Measurements from ENCODE around the gene LACTBL1.

LACTBL1 gene

DNA sequence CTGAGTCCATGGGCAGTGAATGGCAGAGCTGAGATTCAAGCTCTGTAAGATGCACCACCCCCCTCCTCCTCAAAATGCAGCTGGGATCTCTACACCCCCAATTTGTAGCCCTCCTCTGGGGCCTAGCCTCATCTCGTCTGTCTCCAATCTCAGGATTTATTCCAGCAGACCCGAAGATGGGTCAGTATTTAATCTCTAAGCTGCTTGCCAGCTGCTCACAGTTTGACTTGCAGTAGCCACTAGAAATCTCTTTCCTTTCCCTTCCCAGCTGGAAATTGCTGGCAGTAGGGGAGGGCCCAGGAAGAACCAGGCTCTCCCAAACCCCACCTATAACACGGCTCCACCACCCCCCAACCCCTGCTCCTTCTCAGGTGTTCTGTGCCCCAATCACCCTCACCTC, 1.5 kb downstream of the LACTBL1 start:
- Histone ChIP-seq H3K9me3 (no peaks in the 10 kb centered on the region; the same call in 1 of the 2 replicates), H3K4me1 (no peaks in the 10 kb centered on the region), H3K4me3 (no peak overlapping the region), H3K36me3 (replicated peaks) (no peaks in the 10 kb centered on the region), H3K27me3 (ENCODE audit: low read depth) (peaks cover 26% of the 10 kb centered on the region)
- no peak for DNase-seq (ENCODE audit: low spot score in 2 of 2)
- in situ Hi-C loops (cut with MboI; ENCODE audit: low sequenced_read_pairs): loop anchor here (10.0 kb wide), 1 partner anchor 114 kb away; no protein-coding TSS in a partner anchor

DNA sequence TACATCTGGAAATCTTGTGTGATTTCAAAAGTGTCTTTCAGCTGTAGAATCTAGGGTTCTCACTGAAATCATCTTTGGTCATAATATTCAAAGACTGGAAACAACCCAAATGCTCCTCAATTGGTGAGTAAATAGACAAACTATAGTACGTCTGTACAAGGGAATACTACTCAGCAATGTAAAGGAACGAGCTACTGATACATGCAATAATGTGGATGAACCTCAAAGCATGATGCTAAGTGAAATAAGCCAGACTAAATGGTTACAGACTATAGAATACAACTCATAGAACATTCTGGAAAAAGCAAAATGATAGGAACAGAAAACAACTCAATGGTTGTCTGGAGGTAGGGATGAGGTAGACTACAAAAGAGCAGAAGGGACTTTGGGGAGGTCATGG, 2.6 kb downstream of the LACTBL1 start:
- Histone ChIP-seq H3K9me3 (no peaks in the 10 kb centered on the region; the same call in 1 of the 2 replicates), H3K36me3 (replicated peaks) (no peaks in the 10 kb centered on the region), H3K4me3 (no peak overlapping the region), H3K4me1 (no peaks in the 10 kb centered on the region), H3K27me3 (ENCODE audit: low read depth) (peaks cover 26% of the 10 kb centered on the region)
- DNase-seq (ENCODE audit: low spot score in 2 of 2): no peak
- in situ Hi-C loops (cut with MboI; ENCODE audit: low sequenced_read_pairs): loop anchor here (10.0 kb wide), 1 partner anchor 115 kb away; no protein-coding TSS in a partner anchor

GRCh38 chr1:22969304-22969709, 3.4 kb downstream of the LACTBL1 start:
- Histone ChIP-seq H3K4me3 (no peak overlapping the region), H3K27me3 (ENCODE audit: low read depth) (peaks cover 26% of the 10 kb centered on the region), H3K36me3 (replicated peaks) (no peaks in the 10 kb centered on the region), H3K4me1 (no peaks in the 10 kb centered on the region), H3K9me3 (no peaks in the 10 kb centered on the region; the same call in 1 of the 2 replicates)
- in situ Hi-C loops (cut with MboI; ENCODE audit: low sequenced_read_pairs): no loop called here
- DNase-seq (ENCODE audit: low spot score in 2 of 2): no peak

- Histone ChIP-seq H3K9me3 (no peaks in the 10 kb centered on the region; the same call in 1 of the 2 replicates), H3K4me3 (no peak overlapping the region), H3K4me1 (no peaks in the 10 kb centered on the region), H3K36me3 (replicated peaks) (no peaks in the 10 kb centered on the region), H3K27me3 (ENCODE audit: low read depth) (peaks cover 26% of the 10 kb centered on the region)
- in situ Hi-C loops (cut with MboI; ENCODE audit: low sequenced_read_pairs): no loop called here
- no peak for DNase-seq (ENCODE audit: low spot score in 2 of 2)
These were observed 4.8 kb downstream of the LACTBL1 start for GRCh38 chr1:22967833-22968232.

DNA sequence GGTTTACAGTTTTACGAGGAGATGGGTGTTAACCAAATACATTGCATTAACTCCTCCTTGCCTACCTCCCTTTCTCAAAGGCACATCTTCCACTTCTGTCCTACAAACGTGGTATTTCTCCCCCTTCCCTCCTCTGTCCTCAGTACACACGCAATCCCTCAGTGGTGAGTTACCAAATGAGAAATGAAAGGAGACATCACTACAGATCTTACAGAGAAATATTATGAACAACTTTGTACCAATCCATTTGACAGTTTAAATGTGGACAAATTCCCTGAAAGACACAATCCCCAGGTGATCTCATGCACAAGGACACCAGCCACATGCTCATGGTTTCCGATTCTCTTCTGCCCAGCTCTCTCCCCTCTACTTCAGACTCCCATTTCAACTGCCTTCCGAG, 6.4 kb downstream of the LACTBL1 start:
- Histone ChIP-seq H3K27me3 (ENCODE audit: low read depth) (peaks cover 26% of the 10 kb centered on the region), H3K4me3 (no peak overlapping the region), H3K4me1 (no peaks in the 10 kb centered on the region), H3K36me3 (replicated peaks) (no peaks in the 10 kb centered on the region), H3K9me3 (no peaks in the 10 kb centered on the region; the same call in 1 of the 2 replicates)
- in situ Hi-C loops (cut with MboI; ENCODE audit: low sequenced_read_pairs): no loop called here
- no peak for DNase-seq (ENCODE audit: low spot score in 2 of 2)

GRCh38 chr1:22963044-22963677, 9.5 kb downstream of the LACTBL1 start:
- Histone ChIP-seq H3K4me3 (no peak overlapping the region), H3K4me1 (no peaks in the 10 kb centered on the region), H3K36me3 (replicated peaks) (no peaks in the 10 kb centered on the region), H3K9me3 (no peaks in the 10 kb centered on the region; the same call in 1 of the 2 replicates), H3K27me3 (ENCODE audit: low read depth) (peaks cover 5% of the 10 kb centered on the region)
- in situ Hi-C loops (cut with MboI; ENCODE audit: low sequenced_read_pairs): no loop called here
- DNase-seq (ENCODE audit: low spot score in 2 of 2): no peak

DNA sequence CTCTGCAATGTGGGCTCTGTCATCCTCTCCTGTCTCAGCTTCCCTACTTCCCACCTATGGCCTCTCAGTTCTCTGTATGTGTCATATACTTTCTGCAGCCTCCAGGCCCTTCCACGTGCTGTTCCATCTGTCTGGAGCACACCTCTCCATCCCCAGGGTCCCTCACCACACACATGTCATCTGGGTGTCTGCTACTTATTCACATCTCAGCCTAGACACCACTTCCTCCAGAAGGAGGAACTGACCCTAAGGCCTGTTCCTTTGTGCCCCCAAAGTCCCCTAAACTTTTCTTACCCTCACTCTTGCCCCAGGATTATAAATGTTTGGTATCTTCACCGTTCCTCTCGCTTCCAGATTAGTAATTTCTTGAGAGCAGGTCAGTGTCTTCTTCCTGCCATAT, 10.1 kb downstream of the LACTBL1 start:
- no peaks in the 10 kb centered on the region for H3K36me3 ChIP-seq (replicated peaks)
- no peaks in the 10 kb centered on the region; the same call in 1 of the 2 replicates for H3K9me3 ChIP-seq

DNA sequence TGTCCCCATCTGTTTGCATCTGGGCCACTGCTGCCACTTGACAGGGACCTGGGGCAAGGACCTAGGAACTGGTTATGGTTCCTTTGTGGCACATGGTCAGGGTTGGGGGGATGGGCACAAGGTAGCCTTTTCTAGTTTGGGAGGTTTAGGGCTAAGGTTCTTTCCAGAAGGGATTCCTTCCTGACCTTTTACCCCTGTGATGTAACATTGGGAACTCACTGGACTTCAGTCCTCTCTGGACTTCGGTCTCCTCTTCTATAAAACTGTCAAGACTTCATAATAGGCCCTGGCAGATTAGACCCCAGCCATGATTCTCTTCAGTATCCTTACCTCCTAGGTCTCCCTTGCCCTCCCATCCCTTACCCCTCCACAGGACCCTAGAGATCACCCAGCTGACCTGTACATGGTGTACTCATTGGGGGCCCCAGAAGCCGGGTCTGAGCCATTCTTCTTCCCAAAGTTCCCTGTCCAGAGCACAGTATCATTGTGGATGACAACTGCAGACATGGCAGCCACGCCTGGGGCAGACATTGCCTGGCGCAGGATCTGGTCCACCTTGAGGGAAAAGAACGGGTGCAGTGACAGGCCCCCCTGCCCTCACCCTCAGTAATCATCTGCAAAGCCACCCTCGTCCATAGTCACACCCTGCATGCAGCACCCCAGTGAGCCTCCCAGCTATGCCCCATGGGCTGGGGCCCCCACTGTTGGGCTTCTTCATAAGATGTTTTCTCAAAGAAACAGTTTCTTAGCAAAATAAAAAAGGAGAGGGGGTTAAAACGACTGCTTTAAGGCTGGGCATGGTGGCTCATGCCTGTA, 12.9 kb downstream of the LACTBL1 start:
- in situ Hi-C loops (cut with MboI; ENCODE audit: low sequenced_read_pairs): no loop called here
- H3K27me3 ChIP-seq (ENCODE audit: low read depth): no peaks in the 10 kb centered on the region
- no peak for DNase-seq (ENCODE audit: low spot score in 2 of 2)
- H3K4me1 ChIP-seq: no peaks in the 10 kb centered on the region
- no peak overlapping the region for H3K4me3 ChIP-seq
- no peaks in the 10 kb centered on the region for H3K9me3 ChIP-seq
- H3K36me3 ChIP-seq (replicated peaks): no peaks in the 10 kb centered on the region

More for the DNA sequence above, 10.1 kb downstream of the LACTBL1 start:
- in situ Hi-C loops (cut with MboI; ENCODE audit: low sequenced_read_pairs): no loop called here
- H3K4me3 ChIP-seq: no peak overlapping the region
- H3K27me3 ChIP-seq (ENCODE audit: low read depth): no peaks in the 10 kb centered on the region; the same call in 1 of the 2 replicates
- DNase-seq (ENCODE audit: low spot score in 2 of 2): no peak
- H3K4me1 ChIP-seq: no peaks in the 10 kb centered on the region

DNA sequence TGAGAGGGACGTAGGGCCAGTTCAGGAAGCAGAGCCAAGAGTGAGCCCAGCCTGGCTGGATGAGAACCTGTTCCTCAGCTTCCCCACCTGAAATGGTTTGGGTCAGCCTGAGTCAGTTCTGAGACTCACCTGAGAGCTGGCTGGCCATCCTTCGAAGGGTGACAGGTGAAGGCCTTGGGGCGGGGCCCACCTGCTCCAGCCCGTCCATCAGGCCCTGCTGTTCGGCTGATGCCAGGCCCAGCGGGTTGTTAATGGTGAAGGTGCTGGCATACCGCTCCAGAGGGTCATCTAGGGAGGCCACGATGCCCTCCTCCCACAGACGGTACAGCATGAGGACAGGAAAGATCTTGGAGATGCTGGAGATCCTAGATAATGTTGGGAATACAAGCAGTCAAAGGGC, 14.1 kb downstream of the LACTBL1 start:
- DNase-seq (ENCODE audit: low spot score in 2 of 2): no peak
- no peak overlapping the region for H3K4me3 ChIP-seq
- H3K4me1 ChIP-seq: no peaks in the 10 kb centered on the region
- no peaks in the 10 kb centered on the region for H3K27me3 ChIP-seq (ENCODE audit: low read depth)
- H3K9me3 ChIP-seq: no peaks in the 10 kb centered on the region
- in situ Hi-C loops (cut with MboI; ENCODE audit: low sequenced_read_pairs): no loop called here
- H3K36me3 ChIP-seq (replicated peaks): no peaks in the 10 kb centered on the region

DNA sequence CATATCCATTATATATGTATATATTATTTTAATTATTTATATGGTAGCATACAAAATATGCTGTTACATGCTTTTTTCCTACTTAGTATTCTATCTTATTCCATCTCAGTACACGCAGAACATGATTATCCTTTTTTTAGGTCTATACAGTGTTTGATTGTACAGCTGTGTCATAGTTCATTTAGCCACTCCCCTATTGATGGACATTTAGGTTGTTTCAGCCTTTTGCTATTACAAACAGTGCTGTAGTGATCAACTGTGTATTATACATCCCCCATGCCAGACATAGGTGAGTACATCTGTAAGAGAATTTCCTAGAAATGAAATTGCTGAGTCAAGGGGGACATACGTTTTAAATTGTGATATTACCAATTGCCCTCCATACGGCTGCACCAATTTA, 15.6 kb downstream of the LACTBL1 start:
- Histone ChIP-seq H3K9me3 (no peaks in the 10 kb centered on the region), H3K4me1 (no peaks in the 10 kb centered on the region), H3K27me3 (ENCODE audit: low read depth) (no peaks in the 10 kb centered on the region), H3K4me3 (no peak overlapping the region), H3K36me3 (replicated peaks) (no peaks in the 10 kb centered on the region)
- in situ Hi-C loops (cut with MboI; ENCODE audit: low sequenced_read_pairs): no loop called here
- DNase-seq (ENCODE audit: low spot score in 2 of 2): no peak

DNA sequence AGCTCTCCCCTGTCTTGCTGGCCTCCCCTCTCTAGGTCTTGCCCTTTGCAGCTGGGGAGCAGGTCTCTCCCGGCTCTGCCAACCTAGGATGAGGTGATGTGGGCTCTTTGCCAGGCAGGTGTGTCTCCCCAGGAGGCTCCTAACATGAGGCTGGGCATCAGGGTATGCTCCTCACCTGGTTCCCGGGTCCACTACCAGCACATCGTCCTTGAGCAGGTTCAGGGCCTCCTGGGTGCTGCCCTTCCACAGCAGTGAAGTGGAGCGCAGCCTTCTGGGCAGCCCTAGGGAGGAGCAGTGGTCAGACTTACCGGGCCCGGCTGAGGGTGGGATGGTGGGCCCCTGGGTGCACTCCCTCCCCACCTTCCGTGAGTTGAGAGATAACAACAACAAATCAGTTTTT, 17.5 kb downstream of the LACTBL1 start:
- in situ Hi-C loops (cut with MboI; ENCODE audit: low sequenced_read_pairs): no loop called here
- H3K4me1 ChIP-seq: no peaks in the 10 kb centered on the region
- no peaks in the 10 kb centered on the region for H3K9me3 ChIP-seq
- no peaks in the 10 kb centered on the region for H3K27me3 ChIP-seq (ENCODE audit: low read depth)
- no peak overlapping the region for H3K4me3 ChIP-seq
- H3K36me3 ChIP-seq (replicated peaks): no peaks in the 10 kb centered on the region
- peak in 1 of 2 experiments; percentile 1 for DNase-seq (ENCODE audit: low spot score in 2 of 2)

GRCh38 chr1:22953740-22954141, 18.9 kb downstream of the LACTBL1 start:
- H3K4me3 ChIP-seq: no peak overlapping the region
- H3K36me3 ChIP-seq (replicated peaks): no peaks in the 10 kb centered on the region
- no peaks in the 10 kb centered on the region for H3K4me1 ChIP-seq
- H3K9me3 ChIP-seq: no peaks in the 10 kb centered on the region
- no peaks in the 10 kb centered on the region for H3K27me3 ChIP-seq (ENCODE audit: low read depth)
- peak in 1 of 2 experiments; percentile 3 for DNase-seq (ENCODE audit: low spot score in 2 of 2)
- in situ Hi-C loops (cut with MboI; ENCODE audit: low sequenced_read_pairs): no loop called here

DNA sequence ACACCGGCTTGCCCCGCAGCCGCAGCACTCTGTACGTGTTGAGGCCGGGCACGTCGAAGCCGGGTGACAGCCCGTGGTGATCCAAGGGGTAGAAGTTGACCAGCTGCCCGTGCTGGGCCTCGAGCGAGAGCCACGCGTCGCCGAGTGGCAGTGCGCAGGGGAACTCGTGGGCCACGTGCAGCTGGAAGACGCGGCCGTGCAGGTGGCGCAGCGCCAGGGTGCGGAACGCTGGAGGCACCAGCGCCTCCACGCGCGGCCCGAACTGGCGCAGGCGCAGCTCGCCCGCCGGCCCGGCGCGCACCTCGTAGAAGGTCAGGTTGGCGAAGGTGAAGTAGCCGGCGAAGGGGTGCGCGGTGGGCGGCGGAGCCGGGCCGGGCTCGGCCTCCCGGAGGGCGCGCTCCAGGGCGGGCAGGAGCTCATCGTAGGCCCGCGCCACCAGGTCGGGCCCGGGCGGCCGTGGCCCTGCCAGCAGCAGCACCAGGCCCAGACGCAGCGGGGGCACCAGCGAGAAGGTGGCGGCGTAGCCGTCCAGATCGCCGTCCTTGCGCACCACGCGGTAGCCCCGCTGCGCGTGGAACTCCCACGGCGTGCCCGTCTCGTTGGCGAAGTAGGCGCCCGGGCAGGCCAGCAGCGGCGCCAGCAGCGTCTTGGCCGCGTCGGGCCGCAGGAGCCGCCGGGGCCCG, 19.5 kb downstream of the LACTBL1 start:
- no peaks in the 10 kb centered on the region for H3K9me3 ChIP-seq
- no peaks in the 10 kb centered on the region for H3K36me3 ChIP-seq (replicated peaks)
- no peak for DNase-seq (ENCODE audit: low spot score in 2 of 2)
- in situ Hi-C loops (cut with MboI; ENCODE audit: low sequenced_read_pairs): no loop called here
- H3K4me3 ChIP-seq: no peak overlapping the region
- no peaks in the 10 kb centered on the region for H3K27me3 ChIP-seq (ENCODE audit: low read depth)
- H3K4me1 ChIP-seq: no peaks in the 10 kb centered on the region

- no peak for DNase-seq (ENCODE audit: low spot score in 2 of 2)
- in situ Hi-C loops (cut with MboI; ENCODE audit: low sequenced_read_pairs): no loop called here
- Histone ChIP-seq H3K27me3 (ENCODE audit: low read depth) (no peaks in the 10 kb centered on the region), H3K36me3 (replicated peaks) (no peaks in the 10 kb centered on the region), H3K4me3 (no peak overlapping the region), H3K4me1 (no peaks in the 10 kb centered on the region), H3K9me3 (no peaks in the 10 kb centered on the region)
These were observed 20.0 kb downstream of the LACTBL1 start for GRCh38 chr1:22952694-22953056.

Data from HAP-1 (cell line).